ENCODE data around the gene DACT2.
"Not testable (repeated sequence)": the region's sequence is repeated elsewhere in the genome, so short reads cannot be mapped to it uniquely, and the experiment has no call there.

DACT2 gene, protein sequence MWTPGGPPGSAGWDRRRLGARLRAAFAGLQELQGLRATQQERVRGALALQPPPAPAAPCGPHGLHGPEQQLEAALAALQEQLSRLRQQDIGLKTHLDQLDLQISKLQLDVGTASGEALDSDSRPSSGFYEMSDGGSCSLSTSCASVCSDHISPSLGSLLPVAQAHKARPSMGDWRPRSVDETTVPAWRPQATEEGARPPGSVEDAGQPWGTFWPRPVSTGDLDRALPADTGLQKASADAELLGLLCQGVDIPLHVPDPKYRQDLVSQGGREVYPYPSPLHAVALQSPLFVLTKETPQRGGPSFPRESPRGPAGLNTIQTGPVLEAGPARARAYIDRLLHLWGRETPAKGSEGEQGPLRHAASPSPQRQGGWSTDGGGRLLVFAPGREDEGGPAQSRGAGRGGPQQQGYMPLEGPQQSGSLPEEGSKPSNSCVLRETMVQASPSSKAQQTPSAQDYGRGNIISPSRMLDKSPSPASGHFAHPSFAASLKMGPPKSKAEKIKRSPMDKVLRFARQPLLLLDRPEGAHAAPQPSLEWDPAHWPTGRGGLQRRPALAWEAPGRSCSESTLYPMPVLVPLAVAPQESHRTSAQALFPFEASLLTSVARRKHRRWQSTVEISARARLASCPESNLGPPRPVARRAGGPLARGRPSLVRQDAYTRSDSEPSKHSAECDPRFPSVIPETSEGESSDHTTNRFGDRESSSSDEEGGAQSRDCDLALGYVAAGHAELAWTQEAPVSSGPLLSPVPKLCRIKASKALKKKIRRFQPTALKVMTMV

DNA sequence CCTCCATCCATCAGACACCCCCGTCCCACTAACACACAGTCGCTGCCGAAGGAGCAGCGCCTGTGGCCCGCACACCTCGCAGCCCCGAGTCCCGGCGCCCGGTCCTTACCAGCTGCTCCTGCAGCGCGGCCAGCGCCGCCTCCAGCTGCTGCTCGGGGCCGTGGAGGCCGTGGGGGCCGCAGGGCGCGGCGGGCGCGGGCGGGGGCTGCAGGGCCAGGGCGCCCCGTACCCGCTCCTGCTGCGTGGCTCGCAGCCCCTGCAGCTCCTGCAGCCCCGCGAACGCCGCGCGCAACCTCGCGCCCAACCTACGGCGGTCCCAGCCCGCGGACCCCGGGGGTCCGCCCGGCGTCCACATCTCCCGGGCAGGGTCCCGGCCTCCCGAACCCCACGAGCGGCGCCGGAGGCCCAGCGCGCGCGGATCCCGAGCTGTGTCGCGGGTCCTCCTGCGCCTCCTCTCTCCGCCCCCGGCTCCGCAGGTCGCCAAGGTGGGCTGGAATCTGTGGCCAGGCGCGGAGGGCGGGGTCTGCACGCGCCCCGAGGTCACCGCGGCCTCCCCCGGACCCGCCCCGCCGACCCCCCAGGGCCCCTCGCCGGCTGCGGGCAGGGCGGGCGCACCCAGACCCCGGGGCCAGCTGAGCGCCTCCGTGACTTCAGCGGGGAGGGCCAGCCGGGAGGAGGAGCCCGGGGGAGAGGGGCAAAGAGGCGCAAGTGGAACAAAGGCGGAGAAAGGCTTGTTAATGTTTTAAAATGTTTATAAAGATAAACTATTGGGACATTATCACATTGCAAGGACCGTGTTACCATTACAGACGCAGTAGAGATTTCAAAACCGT, at the start of gene DACT2:
TSS of gene DACT2 (minus strand) at position 499 of the 833 bp plus-strand sequence. CDS start at position 355, 144 bp downstream.
- DNase-seq (ENCODE audit: low read depth in 2 of 2) = no peak

DNA sequence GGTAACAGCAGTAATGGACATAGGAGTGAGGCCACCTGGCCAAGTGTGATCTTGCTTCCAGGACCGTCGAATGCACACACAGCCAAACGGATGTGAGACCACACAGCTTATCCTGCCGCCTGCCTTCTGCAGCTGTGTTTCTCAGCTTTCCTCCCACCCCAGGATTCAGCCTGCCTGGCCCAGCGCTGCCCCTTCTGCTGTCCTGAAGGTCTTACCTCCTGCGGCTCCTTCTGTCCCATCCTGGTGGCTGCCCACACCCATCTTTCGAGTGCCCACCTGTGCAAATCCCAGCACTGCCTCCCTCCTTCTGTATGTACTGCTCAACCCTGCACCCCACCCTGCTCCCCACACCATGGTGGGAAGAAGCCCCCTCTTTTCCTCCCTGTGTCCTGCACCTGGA, 49.4 kb upstream of the DACT2 start:
- DNase-seq (ENCODE audit: low read depth in 2 of 2) = no peak

DNA sequence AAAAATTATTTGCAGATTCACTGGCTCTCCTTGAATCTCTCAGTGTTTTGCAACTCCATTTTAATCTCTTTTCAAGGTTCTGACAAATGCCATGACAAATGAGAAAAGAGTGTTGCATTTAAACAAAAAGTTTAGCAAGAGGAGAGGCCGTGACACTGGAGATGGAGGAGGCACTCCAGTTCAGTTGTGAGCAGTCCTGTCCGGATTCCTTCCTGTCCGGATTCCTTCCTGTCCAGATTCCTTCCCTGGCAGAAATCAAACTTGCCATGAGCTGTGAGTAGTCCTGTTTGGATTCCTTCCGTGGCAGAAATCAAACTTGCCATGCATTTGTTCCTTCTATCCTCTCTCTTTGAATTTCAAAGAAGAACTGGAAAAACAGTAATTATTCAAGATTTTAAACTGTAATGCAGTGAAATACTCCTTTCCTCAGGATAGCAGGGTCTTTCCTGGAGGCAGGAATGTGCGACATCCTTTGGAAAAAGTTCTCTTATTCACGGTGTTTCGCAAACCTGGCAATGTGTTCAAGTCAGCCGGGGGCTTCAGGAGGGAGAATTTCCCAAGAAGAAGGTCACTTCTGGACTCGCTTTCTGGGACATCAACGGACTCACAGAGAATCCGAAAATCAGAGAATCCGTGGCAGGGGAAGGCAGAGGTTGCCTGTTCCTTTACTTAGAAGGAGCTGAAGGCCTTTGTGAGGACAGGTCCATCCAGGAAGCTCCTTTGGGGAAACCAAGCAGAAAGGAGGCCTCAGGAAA, 48.7 kb upstream of the DACT2 start:
- DNase-seq (ENCODE audit: low read depth in 2 of 2) = no peak

DNA sequence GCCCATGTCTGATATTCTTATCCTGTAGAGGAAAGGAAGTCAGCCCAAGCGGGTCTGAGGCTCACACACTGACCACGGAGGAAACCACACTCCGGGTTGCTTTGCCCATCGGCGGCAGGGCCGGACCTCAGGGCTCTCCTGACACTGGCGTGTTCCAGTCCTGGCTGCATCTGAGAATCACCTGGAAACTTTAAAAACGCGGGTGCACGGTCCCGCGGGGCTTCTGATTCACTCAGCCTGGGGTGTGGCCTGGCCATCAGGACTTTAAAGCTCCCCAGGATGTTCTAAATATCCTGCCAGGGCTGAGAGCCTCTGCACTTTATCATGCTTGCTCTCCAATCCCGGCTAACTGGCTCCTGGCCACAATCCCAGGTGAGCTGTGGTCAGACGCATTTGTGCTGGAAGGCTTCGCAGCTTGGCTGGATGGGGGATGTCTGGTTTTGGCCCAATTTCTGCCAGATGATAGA, 47.7 kb upstream of the DACT2 start:
- DNase-seq (ENCODE audit: low read depth in 2 of 2) = no peak

DNA sequence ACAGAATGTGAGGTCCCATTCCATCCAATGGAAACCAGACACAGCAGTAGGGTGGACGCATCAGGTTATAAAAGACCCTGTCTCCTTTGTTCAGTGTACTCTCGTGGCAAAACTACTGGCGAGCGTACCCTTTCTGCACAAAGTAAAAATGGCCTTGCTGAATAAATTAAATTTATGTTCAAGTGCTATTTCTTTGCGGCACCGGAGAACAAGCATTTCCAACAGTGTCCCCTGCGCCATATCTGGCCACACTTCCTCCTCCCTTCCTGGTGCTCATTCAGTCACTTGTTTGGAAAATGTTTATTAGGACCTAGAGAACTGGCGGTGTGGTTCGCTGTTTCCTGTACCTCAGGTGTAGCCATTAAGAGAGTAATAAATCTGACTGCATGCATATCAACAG, 46.9 kb upstream of the DACT2 start:
- DNase-seq (ENCODE audit: low read depth in 2 of 2) = no peak

DNA sequence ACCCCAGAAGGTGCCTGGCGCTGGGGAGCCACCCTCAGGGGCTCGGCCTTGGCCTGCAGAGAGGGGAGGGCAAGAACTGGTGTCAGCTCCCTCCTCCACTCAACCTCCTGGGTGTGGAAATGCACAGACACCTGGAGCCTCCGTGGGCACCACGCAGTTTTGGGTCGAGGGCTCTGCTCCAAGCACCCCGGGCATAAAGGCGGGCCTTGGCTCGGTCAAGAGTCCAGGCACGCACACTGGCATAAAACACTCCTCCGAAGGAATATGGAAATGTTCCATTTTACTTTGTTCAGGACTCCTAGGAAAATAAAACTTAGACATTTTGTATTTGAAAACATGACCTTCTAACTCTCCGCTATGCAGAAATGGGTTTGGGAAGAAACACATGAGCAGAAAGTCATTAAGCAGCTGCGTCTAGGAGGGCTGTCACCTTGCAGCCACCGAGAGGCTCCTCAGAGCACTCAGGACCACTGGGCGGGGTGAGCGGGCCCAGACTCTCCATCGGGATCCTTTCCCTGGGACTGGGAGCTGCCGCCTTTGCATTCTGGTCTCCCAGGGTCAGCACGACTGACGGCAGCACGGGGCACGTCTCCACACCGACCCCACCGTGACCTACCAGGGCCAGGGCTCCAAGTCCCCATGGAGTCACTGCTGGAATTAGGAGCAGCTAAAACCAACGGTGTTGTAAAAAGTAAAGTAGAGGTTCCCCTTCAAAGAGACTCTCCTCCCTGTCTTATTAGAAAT, 46.0 kb upstream of the DACT2 start:
- DNase-seq (ENCODE audit: low read depth in 2 of 2) = no peak

DNA sequence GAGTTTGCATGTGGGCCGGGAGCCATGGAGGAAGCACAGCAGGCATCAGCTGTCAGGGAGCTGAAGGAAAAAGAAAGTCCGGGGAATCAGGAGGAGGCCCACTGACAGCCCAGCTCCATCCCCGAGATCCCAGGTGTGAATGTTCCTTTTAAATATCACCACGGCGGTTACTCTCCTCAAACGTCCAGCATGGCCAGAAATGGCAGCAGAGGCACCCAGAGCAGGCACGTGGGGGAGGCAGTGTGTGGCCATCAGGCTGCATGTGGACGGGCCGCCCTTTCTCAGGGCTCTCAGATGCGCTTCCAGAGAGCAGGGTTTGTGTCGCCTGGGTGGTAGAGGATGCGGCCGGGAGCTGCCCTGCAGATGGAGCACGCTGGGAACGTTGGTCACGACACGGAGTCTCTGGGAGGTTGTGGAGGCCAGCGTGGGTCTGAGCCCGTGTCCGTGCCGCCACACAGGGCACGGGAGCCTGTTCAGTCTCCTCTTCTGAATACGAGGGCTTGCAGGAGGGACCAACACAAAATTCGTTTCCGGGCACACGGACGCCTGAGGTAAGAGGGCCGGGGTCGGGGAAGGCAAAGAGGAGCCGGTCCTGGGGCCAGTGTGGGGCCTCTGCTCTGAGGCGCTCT, 45.3 kb upstream of the DACT2 start:
- no peak for DNase-seq (ENCODE audit: low read depth in 2 of 2)

DNA sequence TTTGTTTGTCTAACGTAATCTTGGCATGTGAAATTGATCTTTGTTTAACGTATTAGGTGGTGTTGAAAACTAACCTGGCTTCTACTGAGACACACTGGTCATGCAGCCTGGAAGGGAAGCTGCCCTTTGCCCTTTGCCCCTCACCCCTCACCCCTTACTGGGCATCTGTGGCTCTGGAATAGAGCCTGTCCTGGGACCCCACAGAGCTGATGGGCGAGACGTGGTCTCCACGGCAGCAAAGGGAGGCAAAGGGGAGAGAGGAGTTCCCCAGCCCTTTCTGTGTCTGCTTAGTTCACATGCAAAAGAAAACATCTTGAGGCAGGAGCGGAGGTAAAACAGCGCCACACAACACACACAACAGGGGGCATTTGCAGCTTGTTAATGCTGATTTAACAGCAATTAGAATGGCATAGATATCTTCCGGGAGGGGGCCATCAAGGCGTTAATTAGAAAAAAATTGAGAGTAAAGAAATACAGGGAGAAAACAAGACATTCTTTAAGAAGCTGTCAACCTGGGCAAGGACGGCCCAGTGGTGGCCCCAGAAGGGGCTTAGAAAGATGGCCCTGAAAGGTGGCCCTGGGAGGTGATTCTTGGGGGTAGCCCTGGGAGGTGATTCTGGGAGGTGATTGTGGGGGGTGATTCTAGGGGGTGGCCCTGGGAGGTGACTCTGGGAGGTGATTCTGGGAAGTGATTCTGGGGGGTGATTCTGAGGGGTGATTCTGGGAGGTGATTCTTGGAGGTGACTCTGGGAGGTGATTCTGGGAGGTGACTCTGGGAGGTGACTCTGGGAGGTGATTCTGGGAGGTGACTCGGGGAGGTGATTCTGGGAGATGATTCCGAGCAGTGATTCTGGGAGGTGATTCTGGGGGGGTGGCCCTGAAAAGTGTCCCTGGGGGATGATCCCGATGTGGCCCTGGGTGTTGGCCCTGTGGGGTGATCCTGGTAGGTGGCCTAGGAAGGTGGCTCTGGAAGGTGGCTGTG, 44.5 kb upstream of the DACT2 start:
- DNase-seq (ENCODE audit: low read depth in 2 of 2) = no peak

DNA sequence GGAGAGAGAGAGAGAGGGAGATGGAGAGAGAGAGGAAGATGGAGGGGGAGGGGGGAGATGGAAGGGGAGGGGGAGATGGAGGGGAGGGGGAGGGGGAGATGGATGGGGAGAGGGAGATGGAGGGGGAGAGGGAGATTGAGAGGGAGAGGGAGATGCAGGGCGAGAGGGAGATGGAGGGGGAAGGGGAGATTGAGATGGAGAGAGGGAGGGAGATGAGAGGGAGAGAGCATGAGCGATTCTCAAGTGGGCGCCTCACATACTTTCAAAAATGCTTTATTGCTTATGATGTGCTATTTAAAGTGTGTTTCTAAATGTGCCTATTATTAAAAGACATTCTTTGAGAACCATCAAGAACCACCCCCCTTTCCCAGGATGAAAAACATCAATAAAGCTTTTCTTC, 43.7 kb upstream of the DACT2 start:
- DNase-seq (ENCODE audit: low read depth in 2 of 2) = no peak

DNA sequence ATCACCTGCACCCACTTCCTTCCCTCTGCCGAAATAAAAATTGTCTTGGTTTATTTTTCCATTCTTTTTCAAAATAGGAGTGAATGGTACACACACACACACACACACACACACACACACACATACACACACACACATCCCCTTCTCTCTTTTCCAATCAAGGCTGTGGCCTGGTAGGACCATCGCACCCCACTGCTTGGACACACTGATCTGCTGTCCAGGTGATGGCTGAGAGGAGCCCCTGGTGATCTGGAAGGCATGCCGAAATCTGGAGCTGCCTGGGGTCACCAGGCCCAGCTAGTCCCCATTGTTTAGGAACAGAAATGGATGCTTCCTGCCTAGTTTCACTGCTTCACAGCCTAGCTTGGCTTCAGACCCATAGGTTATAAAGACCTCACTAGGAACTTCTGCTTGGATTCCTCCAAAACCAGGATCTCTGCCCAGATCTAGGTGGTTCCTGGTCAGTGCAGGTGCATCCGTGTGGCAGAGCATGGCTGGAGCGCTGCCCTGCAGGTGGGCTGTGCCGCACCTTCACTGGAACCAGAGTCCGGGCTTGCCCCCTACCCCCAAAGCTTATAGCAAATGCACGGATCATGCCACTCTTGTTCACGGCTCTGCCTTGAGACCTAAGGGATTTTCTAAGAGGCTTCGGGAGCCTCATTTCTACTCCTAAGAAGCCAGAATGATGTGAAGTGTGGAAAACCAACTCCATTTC, 42.9 kb upstream of the DACT2 start:
- DNase-seq (ENCODE audit: low read depth in 2 of 2) = no peak

DNA sequence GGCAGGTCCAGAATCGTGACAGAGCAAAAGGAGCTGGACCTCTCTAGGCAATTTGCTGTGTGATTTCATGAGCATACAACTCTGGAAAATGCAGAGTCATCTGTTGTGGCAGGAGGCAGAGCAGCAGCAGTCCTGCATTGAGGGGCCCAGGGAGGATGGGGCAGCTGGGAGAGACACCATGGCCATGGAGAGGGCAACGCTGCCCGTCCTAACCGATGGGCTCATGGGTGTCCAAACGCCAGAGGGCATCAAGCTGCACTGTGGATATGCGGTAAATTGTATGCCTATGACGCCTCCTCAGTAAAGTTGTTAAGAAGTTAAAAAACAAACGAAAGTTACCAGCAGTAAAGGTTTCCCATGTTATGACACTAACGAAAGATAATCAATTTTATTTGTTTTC, 42.2 kb upstream of the DACT2 start:
- no peak for DNase-seq (ENCODE audit: low read depth in 2 of 2)

DNA sequence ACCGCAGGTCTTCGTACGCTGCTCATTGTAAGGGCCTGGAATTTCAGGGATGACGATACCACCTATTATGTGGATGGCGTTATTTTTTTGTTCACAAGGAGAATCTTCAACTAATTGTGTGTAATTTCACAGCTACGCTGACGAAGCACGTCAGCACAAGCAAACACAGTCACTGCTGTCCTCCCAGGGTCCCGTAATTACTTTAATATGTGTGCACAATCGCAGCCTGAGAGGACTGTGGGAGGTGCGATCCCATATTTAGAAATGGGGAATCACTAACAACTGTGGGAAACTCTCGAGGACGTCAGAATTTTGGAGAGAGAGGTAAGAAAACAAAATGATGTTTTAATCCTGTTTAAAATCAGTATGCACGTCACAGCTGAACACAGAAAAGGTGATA, 40.2 kb upstream of the DACT2 start:
- DNase-seq (ENCODE audit: low read depth in 2 of 2) = no peak

DNA sequence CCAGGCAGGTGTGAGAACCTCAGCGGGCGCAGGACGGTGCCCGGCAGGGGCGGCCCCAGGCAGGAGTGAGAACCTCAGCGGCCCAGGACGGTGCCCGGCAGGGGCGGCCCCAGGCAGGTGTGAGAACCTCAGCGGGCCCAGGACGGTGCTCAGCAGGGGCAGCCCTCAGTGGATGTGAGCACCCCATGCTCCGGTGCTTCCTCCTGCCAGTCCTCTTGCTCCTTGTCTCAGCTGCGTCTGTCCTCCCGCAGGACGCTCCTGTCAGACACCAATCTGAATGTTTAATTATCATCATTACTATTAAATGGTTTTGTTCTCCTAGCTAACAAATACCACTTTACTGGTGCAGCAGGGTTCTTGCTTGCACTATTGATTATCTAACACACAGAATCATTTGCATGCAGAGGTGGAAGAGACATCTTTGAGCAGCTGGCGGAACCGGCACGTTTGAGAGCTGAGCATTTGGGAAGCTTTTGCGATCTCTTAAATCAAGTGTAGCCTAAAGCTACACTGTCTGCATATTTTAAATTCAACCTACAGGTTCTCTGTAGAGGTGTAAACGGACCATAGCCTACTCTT, 39.4 kb upstream of the DACT2 start:
- DNase-seq (ENCODE audit: low read depth in 2 of 2) = no peak

DNA sequence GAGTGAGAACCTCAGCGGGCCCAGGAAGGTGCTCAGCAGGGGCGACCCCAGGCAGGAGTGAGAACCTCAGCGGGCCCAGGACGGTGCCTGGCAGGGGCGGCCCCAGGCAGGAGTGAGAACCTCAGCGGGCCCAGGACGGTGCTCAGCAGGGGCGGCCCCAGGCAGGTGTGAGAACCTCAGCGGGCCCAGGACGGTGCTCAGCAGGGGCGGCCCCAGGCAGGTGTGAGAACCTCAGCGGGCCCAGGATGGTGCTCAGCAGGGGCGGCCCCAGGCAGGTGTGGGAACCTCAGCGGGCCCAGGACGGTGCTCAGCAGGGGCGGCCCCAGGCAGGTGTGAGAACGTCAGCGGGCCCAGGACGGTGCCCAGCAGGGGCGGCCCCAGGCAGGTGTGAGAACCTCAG, 37.3 kb upstream of the DACT2 start:
- DNase-seq (ENCODE audit: low read depth in 2 of 2) = not testable (repeated sequence)

DNA sequence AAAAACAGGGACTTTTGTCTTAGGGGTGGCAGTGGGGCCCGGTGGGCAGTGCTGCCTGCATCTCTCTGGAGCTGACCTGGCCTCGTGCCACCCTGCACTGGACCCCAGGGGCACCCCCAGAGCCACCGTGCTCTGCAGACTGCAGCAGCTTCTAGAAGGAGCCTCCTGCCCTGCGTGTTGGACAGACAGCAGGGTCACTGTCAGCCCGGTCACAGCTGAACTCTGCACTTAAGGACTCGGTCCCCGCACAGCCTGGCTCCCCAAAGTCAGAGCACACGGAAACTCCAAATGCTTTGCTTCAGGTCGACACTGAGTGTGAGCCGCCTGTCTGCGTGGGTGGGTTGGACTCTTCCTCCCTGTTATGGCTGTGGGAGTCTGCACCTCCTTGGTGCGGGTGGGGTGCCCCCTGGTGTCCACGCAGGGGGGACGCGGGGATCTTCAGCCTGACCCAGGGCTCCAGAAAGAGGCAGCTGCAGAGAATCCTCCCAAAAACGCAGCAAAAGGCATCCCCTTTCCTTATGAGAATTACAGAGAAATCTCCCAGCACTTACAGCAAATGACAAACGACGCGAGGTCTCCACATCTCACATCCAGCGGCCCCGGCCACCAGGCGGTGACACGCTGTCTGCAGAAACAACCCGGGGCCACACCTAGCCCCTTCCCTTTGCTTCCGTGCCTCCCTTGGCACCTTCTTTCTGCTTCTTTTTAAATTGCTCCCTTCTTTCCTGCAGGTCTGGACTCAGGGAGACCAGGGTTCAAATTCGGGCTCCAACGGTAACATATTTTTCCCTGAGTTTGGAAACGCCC, 36.3 kb upstream of the DACT2 start:
- DNase-seq (ENCODE audit: low read depth in 2 of 2) = no peak

DNA sequence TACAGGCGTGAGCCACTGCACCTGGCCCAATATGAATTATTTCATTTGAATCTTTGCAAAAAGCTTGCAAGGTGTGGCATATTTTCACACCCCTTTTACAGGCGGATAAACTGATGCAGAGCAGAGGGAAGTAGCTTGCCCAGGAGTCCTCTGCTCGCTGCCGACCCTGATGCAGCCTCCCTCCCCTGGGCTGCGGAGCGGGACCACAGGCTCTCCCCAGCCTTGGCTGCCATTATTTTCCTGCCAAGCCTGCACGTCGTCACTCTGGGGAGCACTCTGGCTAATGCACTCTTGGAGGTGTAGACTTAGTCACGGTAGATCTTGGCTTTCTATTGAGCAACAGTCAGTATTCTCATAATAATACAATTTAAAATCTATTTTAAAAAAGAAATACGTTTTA, 34.8 kb upstream of the DACT2 start:
- DNase-seq (ENCODE audit: low read depth in 2 of 2) = no peak

DNA sequence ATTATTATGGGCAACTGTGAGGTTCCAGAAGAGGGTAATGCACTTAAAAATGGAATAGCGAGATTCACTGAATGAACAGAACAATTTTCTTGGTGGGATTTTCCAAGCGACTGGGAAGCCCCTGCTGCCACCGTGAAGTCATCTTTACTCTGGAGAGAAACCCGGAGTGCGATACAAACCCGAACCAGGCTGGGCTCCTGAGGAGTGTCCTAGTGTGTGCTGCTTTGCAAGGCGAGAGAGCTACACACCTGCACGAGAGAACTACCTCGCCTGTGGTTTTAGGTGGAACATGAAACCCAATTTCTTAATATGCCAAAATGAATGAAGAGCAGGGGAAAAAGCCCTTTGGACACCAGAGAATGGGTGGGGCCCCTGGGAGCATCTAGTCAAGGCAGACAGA, 33.5 kb upstream of the DACT2 start:
- DNase-seq (ENCODE audit: low read depth in 2 of 2) = no peak
